GM13976 (cell line): Measurements from ENCODE around the gene TBC1D1.

ENCODE experiments used
- DNase-seq: peaks from one replicate; pipeline ENCODE4 v3.0.0; 2012; ENCODE audit warnings: low spot score
- CTCF ChIP-seq: IDR thresholded peaks from 2 replicates; pipeline ENCODE4 v1.5.1; 2012; ENCODE audit warnings: borderline replicate concordance, mild to moderate bottlenecking; ENCODE audit not compliant: insufficient read depth; ENCODE audit errors: extremely low read depth, missing control alignments, control extremely low read depth
- in situ Hi-C: fragments of 300-500 bp; cut with MboI; formaldehyde crosslinking; loops from one replicate; pipeline ENCODE4 v1.12.0; 2022; ENCODE audit warnings: low sequenced_read_pairs, mixed read lengths, inconsistent platforms; ENCODE audit not compliant: unreplicated experiment

TBC1D1 gene

DNA sequence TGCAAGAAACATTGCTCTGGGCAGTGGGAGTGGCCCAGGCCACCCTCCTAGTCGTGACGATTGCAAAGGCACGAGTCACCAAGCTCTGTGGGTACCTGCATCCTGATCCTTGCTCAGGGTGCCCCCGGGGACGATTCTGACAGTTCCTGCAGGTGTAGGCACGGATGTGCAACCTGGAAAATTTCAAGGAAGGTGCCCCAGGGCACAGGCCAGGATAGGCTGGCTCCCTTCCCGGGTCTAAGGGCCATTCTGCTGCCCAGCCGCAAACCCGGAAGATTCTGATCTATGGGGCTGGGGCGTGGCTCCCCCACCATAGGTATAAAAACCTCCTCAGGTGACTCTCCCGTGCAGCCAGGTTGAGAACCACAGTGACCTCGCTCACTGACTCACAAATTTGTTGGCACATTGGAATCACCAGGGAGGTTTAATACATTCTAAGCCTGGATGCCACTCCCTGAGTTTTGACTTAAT is 297.8 kb downstream of the TBC1D1 start:
- no peak for TF ChIP-seq CTCF
- DNase-seq: no peak
- in situ Hi-C loops: no loop called here
